Measurements from ENCODE around the gene JSRP1.

Gene JSRP1

GRCh38 chr19:2231621-2232221 lies 24.5 kb downstream of the JSRP1 start:
- DNase-seq, result no peak

- DNase-seq, result no peak
Observed at GRCh38 chr19:2230807-2231533, 25.2 kb downstream of the JSRP1 start.

GRCh38 chr19:2230033-2230531 lies 26.1 kb downstream of the JSRP1 start:
- DNase-seq, result no peak

- no peak for DNase-seq
Observed at GRCh38 chr19:2229103-2230032, 26.8 kb downstream of the JSRP1 start.

GRCh38 chr19:2228157-2229030 lies 27.8 kb downstream of the JSRP1 start:
- DNase-seq, result no peak

- DNase-seq, result no peak
Observed at GRCh38 chr19:2227415-2228156, 28.6 kb downstream of the JSRP1 start.

GRCh38 chr19:2226840-2227360 lies 29.3 kb downstream of the JSRP1 start:
- no peak for DNase-seq

GRCh38 chr19:2226051-2226839 lies 30.0 kb downstream of the JSRP1 start:
- DNase-seq, result no peak

GRCh38 chr19:2225415-2226050 lies 30.7 kb downstream of the JSRP1 start:
- no peak for DNase-seq

GRCh38 chr19:2224754-2225349 lies 31.4 kb downstream of the JSRP1 start:
- no peak for DNase-seq

- no peak for DNase-seq
Observed at GRCh38 chr19:2223959-2224358, 32.3 kb downstream of the JSRP1 start.

GRCh38 chr19:2223391-2223790 lies 32.8 kb downstream of the JSRP1 start:
- DNase-seq, result no peak

GRCh38 chr19:2221918-2222317 lies 34.3 kb downstream of the JSRP1 start:
- DNase-seq, result no peak

GRCh38 chr19:2221250-2221831 lies 34.9 kb downstream of the JSRP1 start:
- peak; percentile 83 for DNase-seq

GRCh38 chr19:2219726-2220125 lies 36.5 kb downstream of the JSRP1 start:
- no peak for DNase-seq

GRCh38 chr19:2217591-2217990 lies 38.6 kb downstream of the JSRP1 start:
- DNase-seq, result no peak

- no peak for DNase-seq
Observed at GRCh38 chr19:2216361-2217225, 39.6 kb downstream of the JSRP1 start.

- DNase-seq, result no peak
Observed at GRCh38 chr19:2215281-2215751, 40.9 kb downstream of the JSRP1 start.
